Measurements from ENCODE around the gene HLA-B. TPM values are rescaled to one million over a fixed set of nuclear protein-coding genes. Genes with fewer than 3 reads are reported as not detected.

Gene HLA-B
- total RNA-seq, 4 donors from 2014 or later = 995 to 1,612 (median 1,279) TPM

- Histone ChIP-seq H3K27me3 (no peaks in the 10 kb centered on the region), H3K36me3 (no peaks in the 10 kb centered on the region), H3K27ac (no peak overlapping the region), H3K4me1 (no peaks in the 10 kb centered on the region), H3K9me3 (no peaks in the 10 kb centered on the region), H3K4me3 (no peak overlapping the region)
- TF ChIP-seq POLR2A (IDR thresholded peaks at IDR 0.05) (no peak), EP300 (IDR thresholded peaks at IDR 0.05) (no peak), CTCF (IDR thresholded peaks at IDR 0.05) (no peak), POLR2AphosphoS5 (IDR thresholded peaks at IDR 0.05) (no peak)
- DNase-seq (ENCODE audit: low spot score in 2 of 2) = no peak
These were observed 16.8 kb downstream of the HLA-B start for GRCh38 chr6:31340228-31340627.

GRCh38 chr6:31339210-31339609 lies 17.8 kb downstream of the HLA-B start:
- no peak overlapping the region for H3K4me3 ChIP-seq
- TF ChIP-seq POLR2AphosphoS5 (IDR thresholded peaks at IDR 0.05) (no peak), EP300 (IDR thresholded peaks at IDR 0.05) (no peak), CTCF (IDR thresholded peaks at IDR 0.05) (no peak), POLR2A (IDR thresholded peaks at IDR 0.05) (no peak)
- H3K4me1 ChIP-seq = no peaks in the 10 kb centered on the region
- no peak for DNase-seq (ENCODE audit: low spot score in 2 of 2)
- 17% methylated on average over 3 of the region's 3 CpGs for WGBS
- no peaks in the 10 kb centered on the region for H3K27me3 ChIP-seq
- no peak overlapping the region for H3K27ac ChIP-seq
- no peaks in the 10 kb centered on the region for H3K36me3 ChIP-seq
- no peaks in the 10 kb centered on the region for H3K9me3 ChIP-seq

- Histone ChIP-seq H3K27ac (no peak overlapping the region), H3K4me3 (no peak overlapping the region), H3K9me3 (no peaks in the 10 kb centered on the region), H3K27me3 (no peaks in the 10 kb centered on the region), H3K36me3 (no peaks in the 10 kb centered on the region), H3K4me1 (no peaks in the 10 kb centered on the region)
- WGBS = 60% methylated on average over 3 of the region's 3 CpGs
- TF ChIP-seq CTCF (IDR thresholded peaks at IDR 0.05) (no peak), POLR2AphosphoS5 (IDR thresholded peaks at IDR 0.05) (no peak), EP300 (IDR thresholded peaks at IDR 0.05) (no peak), POLR2A (IDR thresholded peaks at IDR 0.05) (no peak)
- DNase-seq (ENCODE audit: low spot score in 2 of 2) = no peak
These were observed 20.0 kb downstream of the HLA-B start for GRCh38 chr6:31336896-31337496.

- Histone ChIP-seq H3K36me3 (no peaks in the 10 kb centered on the region), H3K4me3 (no peak overlapping the region), H3K27me3 (no peaks in the 10 kb centered on the region), H3K27ac (no peak overlapping the region), H3K4me1 (no peaks in the 10 kb centered on the region), H3K9me3 (no peaks in the 10 kb centered on the region)
- 51% methylated on average over 4 of the region's 4 CpGs for WGBS
- DNase-seq (ENCODE audit: low spot score in 2 of 2) = no peak
- no peak for TF ChIP-seq EP300 (IDR thresholded peaks at IDR 0.05)
- TF ChIP-seq CTCF (IDR thresholded peaks at IDR 0.05) = no peak
- no peak for TF ChIP-seq POLR2AphosphoS5 (IDR thresholded peaks at IDR 0.05)
- no peak for TF ChIP-seq POLR2A (IDR thresholded peaks at IDR 0.05)
These were observed 24.1 kb downstream of the HLA-B start for GRCh38 chr6:31332637-31333602.

GRCh38 chr6:31328355-31328960 lies 28.5 kb downstream of the HLA-B start:
- no peak for DNase-seq (ENCODE audit: low spot score in 2 of 2)
- Histone ChIP-seq H3K27ac (no peak overlapping the region), H3K36me3 (no peaks in the 10 kb centered on the region), H3K27me3 (no peaks in the 10 kb centered on the region), H3K9me3 (no peaks in the 10 kb centered on the region), H3K4me3 (no peak overlapping the region), H3K4me1 (no peaks in the 10 kb centered on the region)
- no peak for TF ChIP-seq EP300 (IDR thresholded peaks at IDR 0.05)
- no peak for TF ChIP-seq POLR2A (IDR thresholded peaks at IDR 0.05)
- no peak for TF ChIP-seq POLR2AphosphoS5 (IDR thresholded peaks at IDR 0.05)
- no peak for TF ChIP-seq CTCF (IDR thresholded peaks at IDR 0.05)
- WGBS = 55% methylated on average over 7 of the region's 7 CpGs

All from suprapubic skin (tissue), 4 donors.